Activated CD8-positive, alpha-beta memory T cell treated with anti-CD3 and anti-CD28 coated beads, Interleukin-2, amount 50 U/mL, for 48 hours (primary cell): ENCODE data around the gene DPF1.

Source experiments
- DNase-seq: peaks from one replicate; pipeline ENCODE4 v3.0.0-alpha.2; 2020

The DPF1 gene

GRCh38 chr19:38216785-38217641, 7.0 kb downstream of the DPF1 start:
- no peak for DNase-seq

- DNase-seq: peak; percentile 89
Observed at GRCh38 chr19:38213911-38214625, 10.0 kb downstream of the DPF1 start.

- no peak for DNase-seq
Observed at GRCh38 chr19:38213469-38213868, 10.6 kb downstream of the DPF1 start.

DNA sequence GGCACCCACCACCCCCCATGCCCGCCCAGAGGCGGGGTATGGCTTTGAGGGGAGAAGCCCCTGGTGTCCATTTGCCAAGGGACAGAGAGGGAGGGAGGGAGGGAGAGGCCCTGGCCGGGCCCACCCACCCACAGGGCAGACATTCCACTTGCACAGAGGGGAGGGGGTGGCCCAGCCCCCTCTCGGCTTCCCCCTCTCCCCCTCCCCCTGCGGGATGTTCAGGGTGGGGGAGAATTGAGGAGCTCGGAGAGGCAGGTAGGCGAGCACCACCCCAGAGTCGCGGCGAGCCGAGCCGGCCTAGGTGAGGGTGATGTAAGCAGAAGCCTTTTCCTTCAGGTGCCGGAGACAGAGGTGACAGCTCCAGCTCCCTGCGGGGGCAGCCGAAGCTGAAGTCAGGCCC, 12.3 kb downstream of the DPF1 start:
- DNase-seq: no peak

DNA sequence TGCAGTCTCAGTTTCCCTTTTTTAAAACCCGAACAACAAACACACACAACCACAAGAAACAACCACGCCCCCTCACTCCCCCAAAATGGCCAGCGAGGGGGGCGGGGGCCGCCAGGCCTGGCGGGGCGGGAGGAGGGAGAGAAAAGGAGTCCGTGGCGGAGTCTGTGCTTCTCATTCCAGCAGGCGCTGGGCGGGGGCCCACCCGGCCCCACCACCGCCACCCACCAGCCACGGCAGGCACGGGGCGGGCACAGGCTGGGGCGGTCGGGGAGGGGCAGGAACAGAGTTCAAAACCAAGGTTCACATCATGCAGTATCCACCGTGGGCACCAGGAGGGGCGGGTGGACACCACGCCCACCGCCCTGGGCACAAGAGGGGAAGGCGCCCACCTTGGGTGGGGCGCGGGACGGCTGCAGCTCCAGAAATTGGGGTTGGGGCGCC, 12.9 kb downstream of the DPF1 start:
- DNase-seq: no peak

GRCh38 chr19:38210458-38210987, 13.5 kb downstream of the DPF1 start:
- no peak for DNase-seq

- no peak for DNase-seq
Observed at GRCh38 chr19:38209671-38210457, 14.2 kb downstream of the DPF1 start.

GRCh38 chr19:38209152-38209551, 14.9 kb downstream of the DPF1 start:
- DNase-seq: no peak

GRCh38 chr19:38208571-38208970, 15.5 kb downstream of the DPF1 start:
- no peak for DNase-seq

DNA sequence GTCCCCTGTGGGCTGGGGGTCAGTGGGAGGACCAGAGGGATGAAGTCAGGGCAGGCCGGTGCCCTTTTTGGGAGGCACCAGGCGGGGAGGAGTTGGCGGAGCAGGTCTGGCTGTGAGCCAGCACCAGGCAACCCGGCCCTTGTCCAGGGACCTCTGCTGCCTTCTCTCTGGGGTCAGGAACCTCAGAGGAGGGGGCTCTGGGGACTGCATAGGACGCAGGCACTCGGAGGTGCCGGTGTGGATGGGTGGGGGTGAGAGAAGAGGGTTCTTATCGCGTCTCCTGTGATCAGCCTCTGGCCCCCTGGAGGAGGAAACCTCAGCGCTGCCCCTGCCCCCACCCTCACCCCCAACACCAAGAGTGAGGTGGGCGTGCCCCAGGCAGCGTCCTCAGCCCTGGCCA, 16.5 kb downstream of the DPF1 start:
- no peak for DNase-seq

DNA sequence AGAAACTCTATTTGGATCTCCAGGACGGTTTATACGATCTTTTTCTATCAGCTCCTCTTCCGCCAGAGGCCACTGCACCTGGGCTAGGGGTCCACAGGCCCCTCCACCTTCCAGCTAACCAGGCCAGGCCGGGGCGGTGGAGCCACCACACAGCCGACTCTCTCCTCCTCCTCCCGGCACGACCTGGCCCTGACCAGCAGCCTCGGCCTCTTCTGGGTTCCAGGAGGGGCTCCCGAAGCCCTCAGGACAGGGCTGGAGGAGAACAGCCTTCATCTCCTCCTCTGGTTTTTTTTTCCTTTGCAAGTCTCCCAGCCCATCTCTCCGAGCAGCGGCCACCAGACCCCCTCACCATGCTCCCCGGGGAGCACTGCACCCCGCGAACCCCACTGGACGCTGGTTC, 17.1 kb downstream of the DPF1 start:
- no peak for DNase-seq

- no peak for DNase-seq
Observed at GRCh38 chr19:38206006-38206745, 17.8 kb downstream of the DPF1 start.

DNA sequence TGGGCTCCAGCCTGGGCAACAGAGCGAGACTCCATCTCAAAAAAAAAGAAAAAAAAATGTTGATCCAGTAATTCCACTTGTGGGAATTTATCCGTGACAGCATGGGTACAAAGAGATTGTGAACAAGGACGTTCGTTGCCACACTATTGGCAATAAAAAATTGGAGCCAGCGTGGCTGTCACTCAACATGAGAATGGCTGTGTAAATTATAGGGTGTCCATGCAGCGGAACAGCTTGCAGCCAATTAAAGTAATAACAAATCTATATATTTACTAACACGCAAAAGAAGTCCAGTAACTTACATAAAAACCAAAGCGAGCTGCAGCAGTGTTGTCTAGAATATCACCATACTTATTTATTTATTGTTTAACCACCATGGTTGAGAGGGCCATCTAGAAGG, 19.3 kb downstream of the DPF1 start:
- DNase-seq: no peak

DNA sequence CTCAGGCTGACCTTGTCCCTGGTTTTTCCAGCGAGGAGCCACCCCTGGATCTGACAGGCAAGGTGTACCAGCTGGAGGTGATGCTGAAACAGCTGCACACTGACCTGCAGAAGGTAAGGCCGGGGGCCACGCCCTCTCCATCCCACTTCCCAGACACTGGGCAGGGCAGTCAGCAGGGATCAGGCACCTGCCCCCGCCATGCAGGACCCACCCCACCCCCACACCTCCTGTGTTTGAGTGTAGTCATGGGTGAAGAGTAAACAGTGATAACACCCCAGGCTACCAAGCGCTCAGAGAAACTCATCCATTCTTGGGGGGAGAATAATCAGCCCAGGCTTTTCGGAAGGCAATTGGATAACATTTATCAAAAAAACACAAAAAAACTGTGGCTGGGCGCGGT, 19.9 kb downstream of the DPF1 start:
- DNase-seq: no peak

- DNase-seq: no peak
Observed at GRCh38 chr19:38203197-38203596, 20.8 kb downstream of the DPF1 start.

DNA sequence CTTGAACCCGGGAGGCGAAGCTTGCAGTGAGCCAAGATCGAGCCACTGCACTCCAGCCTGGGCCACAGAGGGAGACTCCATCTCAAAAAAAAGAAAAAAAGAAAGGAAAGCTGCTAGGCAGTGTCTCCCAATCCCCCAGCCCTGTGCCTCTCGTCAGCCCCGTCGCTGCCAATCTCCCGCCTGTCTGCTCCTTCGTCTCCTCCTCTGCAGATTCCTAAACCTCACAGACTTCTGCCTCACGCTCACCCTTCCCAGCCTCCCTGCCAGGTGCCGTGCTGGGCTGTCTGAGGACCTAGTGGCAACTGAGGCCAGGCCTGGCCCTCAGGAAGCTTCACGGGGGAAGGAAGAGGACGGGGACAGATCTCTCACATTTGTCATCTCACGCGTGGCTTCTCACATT, 21.5 kb downstream of the DPF1 start:
- no peak for DNase-seq

- DNase-seq: no peak
Observed at GRCh38 chr19:38201731-38202130, 22.3 kb downstream of the DPF1 start.

- DNase-seq: no peak
Observed at GRCh38 chr19:38199340-38199739, 24.7 kb downstream of the DPF1 start.

DNA sequence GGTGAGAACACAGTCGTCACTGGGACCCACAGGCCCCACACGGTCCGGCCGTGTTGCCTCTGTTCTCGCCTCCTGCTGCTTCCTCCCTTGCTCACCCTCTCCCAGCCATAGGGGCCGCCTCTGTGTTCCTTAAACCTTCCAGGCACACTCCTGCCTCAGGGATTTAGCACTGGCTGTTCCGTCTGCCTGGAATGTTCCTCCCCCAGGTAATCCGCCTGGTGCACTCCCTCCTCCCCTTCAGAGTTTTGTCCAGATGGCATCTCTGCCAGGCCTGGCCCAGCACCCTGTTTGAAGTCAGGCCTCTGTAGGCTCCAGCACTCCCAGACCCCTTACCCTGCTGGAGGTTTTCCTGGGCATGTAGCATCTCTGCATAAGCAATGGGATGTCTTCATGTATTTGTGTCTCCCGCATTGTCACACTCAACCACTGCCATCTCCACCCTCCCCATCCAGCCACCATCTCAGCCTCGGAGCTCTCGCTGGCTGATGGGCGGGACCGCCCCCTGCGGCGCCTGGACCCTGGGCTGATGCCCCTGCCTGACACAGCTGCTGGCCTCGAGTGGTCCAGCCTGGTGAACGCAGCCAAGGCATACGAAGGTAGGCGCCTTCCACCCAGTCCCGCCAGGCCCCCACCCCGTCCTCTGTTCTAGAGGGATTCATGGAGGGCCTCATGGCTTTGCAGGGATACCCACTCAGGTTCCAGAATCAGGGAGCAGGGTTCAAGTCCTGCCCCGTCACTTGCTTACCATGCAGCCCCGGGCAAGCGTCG, 25.9 kb downstream of the DPF1 start:
- DNase-seq: no peak

- no peak for DNase-seq
Observed at GRCh38 chr19:38196948-38197656, 26.9 kb downstream of the DPF1 start.

GRCh38 chr19:38196245-38196837, 27.7 kb downstream of the DPF1 start:
- no peak for DNase-seq
